HG03095 (cell line): ENCODE results near the gene UGT1A3.

Experiments
- ATAC-seq: cut with Tn5 transposase; IDR thresholded peaks from one replicate; pipeline ENCODE4 v1.9.1; 2021; ENCODE audit warnings: moderate library complexity; ENCODE audit not compliant: unreplicated experiment

The UGT1A3 gene

DNA sequence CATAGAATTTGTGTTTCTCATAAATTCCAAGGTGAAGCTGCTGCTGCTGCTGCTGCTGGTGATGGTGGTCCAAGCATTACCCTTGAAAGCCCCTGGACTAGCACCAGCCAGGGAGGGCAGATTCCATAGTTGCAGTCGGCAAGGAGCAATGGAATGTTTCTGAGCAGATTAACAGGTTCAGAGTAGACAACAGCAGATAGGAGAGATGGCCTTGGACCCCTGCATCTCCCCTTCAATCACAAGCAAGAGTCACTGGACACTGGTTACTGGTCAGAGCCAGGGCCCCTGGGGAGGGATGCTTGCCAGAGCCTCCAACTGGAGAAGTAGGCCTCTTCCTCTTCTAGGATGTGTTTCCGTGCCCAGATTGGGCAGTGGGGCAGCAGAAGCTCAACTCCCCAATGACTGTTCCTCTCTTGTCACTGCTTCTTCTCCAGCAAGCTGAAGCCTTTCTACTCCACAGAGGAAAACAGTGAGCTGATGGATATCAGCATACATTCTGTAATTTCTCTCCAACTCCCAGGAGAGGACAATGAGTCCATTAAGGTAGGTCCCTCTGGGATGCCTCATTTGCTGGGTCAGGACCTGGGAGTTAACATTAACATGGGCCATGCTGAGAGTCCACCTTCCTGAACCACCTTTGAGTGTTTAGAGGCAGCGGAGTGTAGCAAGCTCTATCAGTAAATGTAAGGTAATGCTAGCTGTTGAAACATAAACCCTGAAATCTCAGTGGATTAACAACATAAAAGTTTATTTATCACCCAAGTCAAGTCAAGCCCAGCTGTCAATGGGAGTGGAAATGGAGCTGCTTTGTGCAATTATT is 84.6 kb downstream of the UGT1A3 start:
- no peak for ATAC-seq

DNA sequence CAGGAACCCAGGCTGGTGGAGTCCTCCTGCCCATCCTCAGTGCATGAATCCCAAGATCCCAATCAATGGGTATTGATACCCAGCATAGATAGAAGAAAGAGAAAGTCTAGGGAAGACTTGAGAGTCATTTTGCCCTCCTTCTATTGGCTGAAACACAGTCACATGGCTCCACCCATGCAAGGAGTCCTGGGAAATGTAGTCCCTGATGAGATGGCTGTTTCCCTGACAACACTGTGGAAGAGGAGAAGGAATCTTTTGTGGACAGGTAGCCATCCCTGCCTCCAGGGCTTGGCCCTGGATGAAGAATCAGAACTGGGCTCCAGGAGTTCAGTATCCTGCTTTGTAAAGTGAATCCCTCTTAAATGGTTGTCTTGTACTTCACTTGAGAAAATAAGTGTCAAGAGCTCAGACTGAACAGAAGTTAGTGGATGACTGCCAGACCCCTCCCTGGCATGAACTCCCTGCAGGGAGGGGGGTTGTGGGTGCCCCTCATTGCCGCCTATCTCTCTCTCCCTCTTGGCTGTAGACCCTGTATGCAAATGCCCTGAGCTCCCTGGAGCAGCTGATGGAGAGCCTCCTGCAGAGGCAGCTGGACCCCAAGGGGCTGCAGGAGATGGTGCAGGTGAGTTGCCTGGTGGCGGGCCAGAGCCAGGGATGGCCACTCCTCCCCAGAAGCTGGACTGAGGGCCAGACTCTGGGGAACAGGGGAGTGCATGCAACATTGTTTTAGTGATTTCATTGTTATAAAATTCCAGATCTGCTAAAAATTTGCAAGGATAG is 85.4 kb downstream of the UGT1A3 start:
- no peak for ATAC-seq

DNA sequence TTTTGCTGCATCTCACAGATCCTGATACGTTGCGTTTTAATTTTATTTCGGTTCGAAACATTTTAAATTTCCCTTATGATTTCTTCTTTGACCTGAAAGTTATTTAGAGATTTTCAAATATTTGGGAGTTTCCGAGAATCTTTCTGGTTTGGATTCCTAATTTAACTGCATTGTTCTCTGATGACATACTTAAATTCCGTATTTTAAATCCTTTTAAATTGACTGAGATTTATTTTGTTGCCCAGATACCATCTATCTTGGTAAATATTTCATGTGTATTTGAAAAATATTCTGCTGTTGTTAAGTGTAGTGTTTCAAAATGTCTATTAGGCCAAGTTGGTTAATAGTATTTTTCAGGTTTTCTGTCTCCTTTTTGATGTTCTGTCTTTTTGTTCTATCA is 87.0 kb downstream of the UGT1A3 start:
- no peak for ATAC-seq

DNA sequence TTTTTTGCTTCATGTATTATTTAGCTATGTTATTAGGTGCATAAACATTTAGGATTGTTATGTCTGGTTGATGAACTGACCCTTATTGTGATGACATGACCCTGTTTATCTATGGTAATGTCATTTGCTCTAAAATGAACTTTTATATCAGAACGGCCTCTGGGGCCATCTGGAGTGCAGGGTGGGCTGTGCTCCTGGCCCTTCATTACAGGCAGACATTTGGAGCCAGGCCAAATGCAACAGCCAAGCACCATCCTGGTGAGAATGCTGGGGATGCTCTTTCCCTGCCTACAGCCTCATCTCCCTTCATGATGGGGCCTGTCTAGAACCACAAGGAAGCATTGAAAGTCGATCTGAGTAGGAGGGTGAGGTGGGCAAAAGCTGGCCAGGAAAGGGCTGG is 87.5 kb downstream of the UGT1A3 start:
- no peak for ATAC-seq

DNA sequence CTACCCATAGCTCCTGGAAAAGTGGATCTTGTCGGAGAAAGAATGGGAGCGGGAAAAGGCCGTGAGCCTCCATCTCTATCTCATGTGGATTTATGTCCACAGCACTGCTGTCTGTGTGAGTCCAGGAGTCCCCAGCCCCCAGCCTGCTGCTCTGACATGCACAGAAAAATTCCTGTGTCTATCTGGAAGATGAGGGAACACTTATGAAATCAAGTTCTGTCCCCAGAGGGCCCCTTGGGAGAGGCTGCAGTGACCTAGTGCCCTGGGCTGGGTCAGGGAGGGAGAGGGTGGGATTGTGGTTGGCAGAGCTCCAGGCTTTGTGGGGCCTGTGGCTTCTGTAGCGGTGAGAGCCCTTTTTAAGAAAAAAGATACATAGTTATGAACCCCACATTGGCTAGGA is 87.9 kb downstream of the UGT1A3 start:
- ATAC-seq: no peak

DNA sequence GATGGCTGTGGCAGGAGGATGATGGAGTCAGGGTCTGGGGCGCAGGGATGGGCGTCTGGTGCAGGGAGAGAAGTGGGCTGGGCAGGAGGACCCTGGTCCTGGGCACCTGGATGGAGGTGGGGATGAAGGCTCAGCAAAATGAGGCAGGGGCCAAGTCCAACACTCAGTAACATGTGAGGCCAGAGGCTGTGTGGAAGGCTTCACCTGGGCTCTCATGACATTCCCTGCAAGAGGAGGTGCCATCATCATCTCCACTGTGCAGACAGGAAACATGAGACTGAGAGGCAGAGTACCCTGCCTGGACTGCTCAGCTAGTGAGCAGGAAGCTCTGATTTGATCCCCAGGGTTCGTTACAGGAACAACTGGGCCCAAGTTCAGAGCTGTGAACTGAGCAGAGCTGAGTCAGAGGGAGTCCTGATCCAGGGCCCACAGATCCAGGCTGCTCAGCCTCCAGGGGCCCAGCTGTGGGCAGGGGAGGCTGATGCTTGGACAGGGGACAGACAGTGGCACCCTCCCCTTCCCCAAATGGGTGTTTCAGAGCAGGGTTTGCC is 88.6 kb downstream of the UGT1A3 start:
- no peak for ATAC-seq

DNA sequence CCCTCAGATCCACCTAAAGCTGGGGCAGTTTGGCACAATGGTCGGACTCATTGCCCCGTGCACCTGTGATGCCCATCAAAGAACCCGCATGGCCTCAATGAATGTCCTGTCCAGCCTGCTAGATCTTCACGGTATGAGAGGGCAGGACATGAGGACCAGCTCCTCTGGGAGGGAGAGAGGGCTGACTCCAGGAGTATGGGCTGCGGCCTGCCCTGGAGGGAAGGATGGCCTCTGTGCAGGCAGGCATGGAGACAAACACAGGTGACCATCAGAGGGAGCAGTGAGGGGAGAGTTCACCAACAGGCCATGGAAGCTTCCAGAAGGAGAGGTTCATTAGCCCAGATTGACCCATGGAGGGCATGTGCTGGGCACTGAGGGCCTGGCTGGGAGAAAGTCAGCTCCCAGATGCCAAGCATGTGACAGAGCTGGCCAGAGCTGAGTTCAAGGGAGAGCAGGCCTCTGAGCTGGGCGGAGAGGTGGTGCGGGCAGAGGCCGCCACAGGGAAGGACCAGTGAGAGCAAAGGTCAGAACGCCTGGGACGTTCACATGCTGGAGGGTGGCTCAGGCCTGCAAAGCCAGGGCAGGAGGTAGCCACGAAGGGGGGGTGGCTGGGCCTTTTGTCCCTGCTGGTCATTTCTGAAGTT is 89.3 kb downstream of the UGT1A3 start:
- ATAC-seq: no peak

DNA sequence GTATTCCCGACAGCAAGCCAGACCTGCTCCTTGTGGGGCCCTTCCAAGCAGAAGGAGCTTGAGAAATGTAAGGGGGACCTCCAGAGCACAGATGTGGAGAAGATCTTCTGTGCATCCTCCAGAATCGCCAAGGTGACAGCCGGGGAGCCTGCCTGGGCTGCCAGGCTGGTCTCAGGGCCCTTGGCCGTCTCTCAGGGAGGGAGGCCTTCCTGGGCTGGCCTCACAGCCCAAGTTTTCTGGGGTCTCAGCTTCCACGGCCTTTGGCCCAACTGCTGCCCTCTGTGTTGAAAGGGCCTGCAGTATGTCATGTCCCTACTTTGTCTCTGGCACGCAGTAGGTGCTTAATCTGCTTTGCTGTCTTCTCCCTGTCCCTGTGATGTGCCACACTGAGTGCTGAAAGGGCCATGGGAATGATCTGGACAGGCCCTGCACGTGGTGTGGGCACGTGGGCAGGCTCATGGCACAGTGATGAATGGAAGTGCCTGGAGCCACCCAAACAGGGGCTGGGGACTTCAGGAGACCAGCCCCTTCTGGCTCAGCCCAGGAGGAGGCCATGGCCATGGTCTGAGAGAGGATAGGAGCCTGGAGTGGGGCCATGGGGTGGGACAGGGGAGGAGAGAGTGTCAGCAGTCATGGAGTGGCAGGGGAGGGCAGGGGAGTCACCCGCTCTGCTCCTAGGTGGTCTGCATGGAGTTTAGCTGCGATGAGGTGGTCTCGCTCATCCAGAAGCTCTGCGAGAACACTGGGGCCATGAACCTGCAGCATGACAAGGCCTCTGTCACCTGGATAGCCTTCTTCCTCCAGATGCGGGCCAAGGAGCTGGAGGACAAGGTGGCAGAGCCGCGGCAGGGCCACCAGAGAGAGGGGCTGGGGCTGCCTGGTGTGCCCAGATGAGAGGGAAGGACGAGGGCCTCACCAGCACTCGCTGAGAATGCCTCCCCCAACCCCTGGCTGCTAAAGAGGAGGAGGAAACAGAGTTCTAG is 90.1 kb downstream of the UGT1A3 start:
- ATAC-seq: no peak

DNA sequence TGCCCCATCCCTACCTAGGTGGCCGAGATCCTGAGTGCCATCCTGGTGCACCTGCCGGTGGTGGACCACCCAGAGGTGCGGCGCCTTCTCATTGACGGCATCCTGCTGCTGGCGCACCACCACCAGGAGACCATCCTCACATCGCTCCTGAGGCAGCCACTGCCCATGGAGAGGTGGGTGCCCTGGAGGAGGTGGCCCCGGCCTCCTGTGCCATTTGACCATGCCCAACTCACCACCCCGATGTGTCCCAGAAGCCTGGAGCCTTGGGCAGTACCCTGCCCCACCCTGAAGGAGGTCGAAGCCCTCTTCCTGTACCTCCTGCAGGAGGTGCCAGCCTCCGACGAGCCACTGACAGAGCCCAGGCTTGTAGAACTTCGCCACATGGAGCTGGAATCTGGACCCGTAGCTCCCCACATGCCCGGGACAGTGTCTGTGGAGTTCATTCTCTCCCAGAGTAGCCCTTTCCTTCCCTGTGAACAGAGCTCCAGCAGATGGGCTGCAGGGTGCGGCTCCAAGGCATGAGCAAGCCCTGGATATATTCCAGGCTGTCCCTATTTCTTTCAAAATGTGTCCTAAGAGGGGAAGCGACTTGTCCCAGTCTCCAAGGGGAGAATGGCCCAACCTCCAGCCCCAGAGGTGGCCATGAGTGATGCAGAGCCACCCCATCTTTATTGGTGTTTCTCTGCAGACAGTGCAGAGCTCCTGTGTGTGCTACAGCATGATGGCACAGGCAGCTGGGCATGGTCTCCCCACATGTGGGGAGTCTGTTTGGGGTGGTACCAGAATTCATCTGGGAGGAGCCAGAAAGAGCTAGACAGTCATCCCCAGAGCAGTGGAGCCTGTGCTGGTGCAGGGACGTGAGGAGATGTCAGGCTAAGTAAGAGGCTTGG is 91.3 kb downstream of the UGT1A3 start:
- ATAC-seq: no peak

DNA sequence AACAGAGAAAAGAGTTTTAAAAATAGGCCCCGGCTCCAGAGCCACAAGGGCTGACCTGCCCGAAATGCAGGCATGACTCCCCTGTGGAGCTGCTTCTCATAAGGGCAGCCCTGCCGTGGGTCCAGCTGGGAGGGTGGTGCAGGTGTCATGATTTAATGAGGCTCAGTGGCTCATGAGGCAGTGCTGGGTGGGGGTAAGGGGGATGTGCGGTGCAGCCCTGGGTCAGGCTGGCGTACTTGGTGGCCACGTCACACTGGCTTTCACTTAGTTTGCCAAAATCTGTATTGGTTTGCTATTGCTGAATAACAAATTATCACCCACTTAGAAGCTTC is 91.9 kb downstream of the UGT1A3 start:
- no peak for ATAC-seq

DNA sequence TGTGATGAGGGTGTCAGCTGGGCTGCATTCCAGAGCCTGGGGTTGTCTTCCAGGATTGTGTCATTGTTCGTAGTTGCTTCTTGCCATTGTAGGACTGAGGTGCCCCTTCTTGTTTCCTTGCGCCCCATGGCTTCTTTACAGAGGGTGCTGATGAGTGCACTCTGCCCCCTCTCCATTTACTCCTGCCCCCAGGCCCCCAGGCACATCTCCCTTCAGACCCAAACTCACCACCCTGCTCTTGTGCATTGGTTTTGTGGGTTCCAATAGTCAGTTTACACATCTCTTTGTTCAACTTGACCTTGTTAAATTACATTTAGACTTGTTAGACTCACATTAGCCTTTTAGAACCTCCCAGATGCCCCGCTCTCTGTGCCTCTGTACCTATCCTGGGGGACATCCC is 92.4 kb downstream of the UGT1A3 start:
- ATAC-seq: no peak

DNA sequence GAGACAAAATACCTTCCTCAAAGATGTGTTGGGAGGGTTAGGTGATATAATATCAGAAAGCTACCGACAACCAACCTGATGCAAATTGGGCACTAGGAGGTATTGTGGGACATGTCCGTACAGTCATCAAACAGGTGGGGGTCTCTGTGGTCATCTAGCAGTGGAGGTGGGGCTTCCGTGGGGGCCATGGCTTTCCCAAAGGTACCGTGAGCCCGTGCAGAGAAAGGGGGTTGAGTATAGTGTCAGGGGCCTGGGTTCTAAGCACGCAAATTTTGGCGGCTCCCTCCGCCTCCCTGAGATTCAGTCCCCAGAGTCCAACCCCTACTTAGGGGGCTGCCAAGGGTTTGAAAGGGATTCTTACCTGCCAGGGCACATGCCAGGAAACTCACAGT is 92.9 kb downstream of the UGT1A3 start:
- ATAC-seq: no peak

DNA sequence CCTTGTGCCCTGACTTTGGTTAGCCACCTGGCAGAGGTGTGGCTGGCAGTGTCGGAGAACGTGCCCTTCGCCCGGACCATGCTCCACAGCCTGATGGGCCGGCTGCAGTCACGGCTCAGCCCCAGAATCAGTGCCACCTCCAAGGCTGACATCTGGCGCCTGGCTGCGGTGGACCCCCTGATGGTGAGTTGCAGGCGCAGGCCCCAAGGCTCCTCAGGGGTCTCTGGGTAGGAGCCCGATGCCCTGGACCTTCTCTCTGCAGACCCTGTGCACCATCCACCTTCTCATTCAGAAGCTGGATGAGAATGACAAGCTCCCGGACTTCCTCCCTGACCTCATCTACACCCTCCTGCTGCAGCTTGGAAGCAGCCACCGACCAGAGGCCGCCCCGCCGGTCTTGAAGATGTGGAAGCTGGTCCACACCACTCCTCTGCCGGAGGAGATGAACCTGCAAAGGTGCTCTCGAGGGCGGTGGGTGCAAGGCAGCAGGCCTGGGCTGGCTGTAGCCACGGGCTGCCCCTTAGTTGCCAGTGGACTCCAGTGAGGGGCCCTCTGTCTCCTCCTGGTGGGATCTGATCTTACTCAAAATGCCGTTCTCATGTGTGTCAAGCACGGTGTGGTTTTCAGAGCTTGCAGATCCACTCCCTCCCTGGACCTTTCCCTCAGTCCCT is 93.4 kb downstream of the UGT1A3 start:
- ATAC-seq: no peak
